ENCODE data around the gene GABRB2. TPM values are rescaled to one million over a fixed set of nuclear protein-coding genes. Genes with fewer than 3 reads are reported as not detected.

GABRB2 gene
- total RNA-seq, 1 experiment from 2014 or later: not detected

DNA sequence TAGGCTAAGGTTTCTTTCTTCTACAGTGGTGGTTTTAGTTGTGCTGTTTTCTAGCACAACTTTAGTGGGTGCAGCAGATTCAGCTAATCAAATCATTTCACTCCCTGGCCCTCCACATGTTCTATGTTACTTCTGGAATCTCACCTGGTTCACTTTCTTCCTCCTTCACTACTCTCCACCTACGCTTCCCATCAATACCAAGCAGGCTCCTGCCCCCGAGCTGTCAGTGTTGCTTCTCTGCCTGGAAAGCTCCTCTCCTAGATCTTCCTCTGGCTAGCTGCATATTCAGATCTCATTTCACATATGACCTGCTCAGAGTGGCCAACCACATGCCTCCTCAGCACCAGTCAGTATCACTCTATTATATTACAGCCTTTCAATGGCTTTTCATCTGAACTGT is 19.6 kb upstream of the GABRB2 start:
- Mint-ChIP-seq H3K4me1 (ENCODE audit: insufficient read depth, unreplicated experiment) (no peaks in the 10 kb centered on the region), H3K4me3 (ENCODE audit: unreplicated experiment) (no peak overlapping the region), H3K27me3 (ENCODE audit: insufficient read depth, unreplicated experiment) (peaks cover 65% of the 10 kb centered on the region), H3K27ac (ENCODE audit: low read depth, unreplicated experiment) (no peak overlapping the region), H3K36me3 (ENCODE audit: insufficient read depth, unreplicated experiment) (no peaks in the 10 kb centered on the region), H3K9me3 (ENCODE audit: unreplicated experiment) (no peaks in the 10 kb centered on the region)
- intact Hi-C loops (cut with micrococcal nuclease): no loop called here
- no TSS peak for BruUV-seq (replicated peaks)
- TF ChIP-seq, protein P1, sequence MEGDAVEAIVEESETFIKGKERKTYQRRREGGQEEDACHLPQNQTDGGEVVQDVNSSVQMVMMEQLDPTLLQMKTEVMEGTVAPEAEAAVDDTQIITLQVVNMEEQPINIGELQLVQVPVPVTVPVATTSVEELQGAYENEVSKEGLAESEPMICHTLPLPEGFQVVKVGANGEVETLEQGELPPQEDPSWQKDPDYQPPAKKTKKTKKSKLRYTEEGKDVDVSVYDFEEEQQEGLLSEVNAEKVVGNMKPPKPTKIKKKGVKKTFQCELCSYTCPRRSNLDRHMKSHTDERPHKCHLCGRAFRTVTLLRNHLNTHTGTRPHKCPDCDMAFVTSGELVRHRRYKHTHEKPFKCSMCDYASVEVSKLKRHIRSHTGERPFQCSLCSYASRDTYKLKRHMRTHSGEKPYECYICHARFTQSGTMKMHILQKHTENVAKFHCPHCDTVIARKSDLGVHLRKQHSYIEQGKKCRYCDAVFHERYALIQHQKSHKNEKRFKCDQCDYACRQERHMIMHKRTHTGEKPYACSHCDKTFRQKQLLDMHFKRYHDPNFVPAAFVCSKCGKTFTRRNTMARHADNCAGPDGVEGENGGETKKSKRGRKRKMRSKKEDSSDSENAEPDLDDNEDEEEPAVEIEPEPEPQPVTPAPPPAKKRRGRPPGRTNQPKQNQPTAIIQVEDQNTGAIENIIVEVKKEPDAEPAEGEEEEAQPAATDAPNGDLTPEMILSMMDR (IDR thresholded peaks at IDR 0.05; ENCODE audit: unreplicated experiment): no peak
- no peak for DNase-seq (ENCODE audit: unreplicated experiment)
- ChIA-PET POLR2A (interaction anchor here (0.7 kb wide), 1 partner anchor 9 kb away, joined by 5 read pairs; no protein-coding TSS in a partner anchor), CTCF (interaction anchor here (1.2 kb wide), 1 partner anchor 285 kb away, joined by 4 read pairs; no protein-coding TSS in a partner anchor)

DNA sequence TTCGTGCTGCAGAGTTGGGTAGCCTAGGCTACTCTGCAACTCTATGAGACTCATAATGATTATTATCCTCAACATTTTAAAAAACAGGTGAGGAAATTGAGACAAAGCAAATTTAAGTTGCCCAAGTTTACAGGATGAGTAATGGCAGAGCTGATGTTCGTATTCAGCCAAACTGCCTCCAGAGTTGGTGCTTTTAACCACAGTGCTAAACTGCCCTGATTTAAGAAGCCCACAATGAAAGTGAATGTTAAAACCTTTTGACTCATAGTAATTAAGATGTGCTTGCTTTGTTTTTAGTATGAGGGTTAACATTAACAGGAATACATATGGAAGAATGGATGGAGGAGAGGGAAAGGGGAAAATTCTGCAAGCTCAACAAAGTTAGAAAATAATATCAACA is 15.9 kb upstream of the GABRB2 start:
- Mint-ChIP-seq H3K4me3 (ENCODE audit: unreplicated experiment) (no peak overlapping the region), H3K4me1 (ENCODE audit: insufficient read depth, unreplicated experiment) (no peaks in the 10 kb centered on the region), H3K9me3 (ENCODE audit: unreplicated experiment) (no peaks in the 10 kb centered on the region), H3K27me3 (ENCODE audit: insufficient read depth, unreplicated experiment) (peaks cover 69% of the 10 kb centered on the region), H3K36me3 (ENCODE audit: insufficient read depth, unreplicated experiment) (no peaks in the 10 kb centered on the region), H3K27ac (ENCODE audit: low read depth, unreplicated experiment) (no peak overlapping the region)
- POLR2A ChIA-PET: no interaction called here
- DNase-seq (ENCODE audit: unreplicated experiment): no peak
- TF ChIP-seq, protein P1 (IDR thresholded peaks at IDR 0.05; ENCODE audit: unreplicated experiment): no peak
- BruUV-seq (replicated peaks): no TSS peak
- intact Hi-C loops (cut with micrococcal nuclease): no loop called here
- CTCF ChIA-PET: interaction anchor here (0.5 to 2.2 kb wide), 3 partner anchors 17 to 1785 kb away, joined by 3 to 15 read pairs (median 4); no protein-coding TSS in a partner anchor

DNA sequence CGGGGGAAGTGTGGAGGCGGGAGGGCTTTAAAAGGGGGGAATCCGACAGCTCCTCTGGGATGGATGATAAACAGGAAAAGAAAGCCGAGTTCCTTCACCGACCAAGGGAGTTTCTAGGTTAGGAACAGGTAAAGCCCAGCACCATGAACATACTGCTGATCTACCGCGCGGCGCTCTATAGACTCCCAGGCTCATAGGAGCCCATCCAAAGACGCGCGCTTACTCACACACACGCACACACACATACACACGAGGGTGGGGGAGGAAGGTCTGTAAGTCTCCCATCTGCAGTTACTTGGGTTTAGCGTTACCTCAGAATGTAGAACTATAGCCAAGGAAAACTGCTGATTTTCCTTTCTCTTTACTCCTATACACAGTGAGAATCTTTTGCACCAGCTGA is 2.6 kb upstream of the GABRB2 start:
- no peak overlapping the region for H3K27ac Mint-ChIP-seq (ENCODE audit: low read depth, unreplicated experiment)
- peaks cover 60% of the 10 kb centered on the region for H3K27me3 Mint-ChIP-seq (ENCODE audit: insufficient read depth, unreplicated experiment)
- intact Hi-C loops (cut with micrococcal nuclease): loop anchor here (5.0 to 10.0 kb wide), 4 partner anchors 303 to 1856 kb away; no protein-coding TSS in a partner anchor
- POLR2A ChIA-PET: no interaction called here
- peaks cover 8% of the 10 kb centered on the region for H3K9me3 Mint-ChIP-seq (ENCODE audit: unreplicated experiment)
- DNase-seq (ENCODE audit: unreplicated experiment): no peak
- CTCF ChIA-PET: interaction anchor here (1.4 kb wide), 1 partner anchor 1041 kb away, joined by 3 read pairs; no protein-coding TSS in a partner anchor
- TF ChIP-seq, protein P1 (IDR thresholded peaks at IDR 0.05; ENCODE audit: unreplicated experiment): no peak
- H3K4me1 Mint-ChIP-seq (ENCODE audit: insufficient read depth, unreplicated experiment): peaks cover 11% of the 10 kb centered on the region
- H3K36me3 Mint-ChIP-seq (ENCODE audit: insufficient read depth, unreplicated experiment): no peaks in the 10 kb centered on the region
- H3K4me3 Mint-ChIP-seq (ENCODE audit: unreplicated experiment): no peak overlapping the region
- BruUV-seq (replicated peaks): no TSS peak

DNA sequence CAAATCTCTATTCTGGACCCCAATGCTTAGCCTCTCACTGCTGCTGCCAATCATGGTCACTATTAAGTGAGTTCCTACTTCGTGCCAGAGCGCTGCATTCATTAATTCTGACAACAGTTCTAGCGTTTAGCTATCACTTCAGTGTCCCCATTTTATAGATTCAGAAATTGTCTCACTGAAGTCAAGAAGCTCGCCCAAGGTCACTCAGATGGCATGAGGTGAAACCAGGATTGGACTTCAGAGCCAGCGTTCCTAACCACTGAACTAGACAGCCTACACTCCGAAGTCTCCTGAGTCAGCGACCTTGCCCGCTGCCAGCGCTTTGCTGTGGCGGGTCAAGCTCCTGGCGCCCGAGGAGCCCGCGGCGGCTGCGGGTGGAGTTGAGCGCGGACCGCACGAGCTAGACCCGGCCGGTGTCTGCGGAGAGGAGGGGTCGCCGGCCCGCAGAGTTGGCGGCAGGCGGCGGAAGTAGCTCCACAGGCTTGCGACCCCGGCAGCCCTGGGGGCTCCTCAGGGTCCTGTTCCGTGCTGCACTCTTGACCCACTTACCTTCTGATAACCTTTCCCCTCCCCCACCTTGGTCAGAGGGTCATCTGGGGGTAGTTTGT is 2.1 kb upstream of the GABRB2 start:
- Mint-ChIP-seq H3K27me3 (ENCODE audit: insufficient read depth, unreplicated experiment) (peaks cover 60% of the 10 kb centered on the region), H3K4me3 (ENCODE audit: unreplicated experiment) (no peak overlapping the region), H3K36me3 (ENCODE audit: insufficient read depth, unreplicated experiment) (no peaks in the 10 kb centered on the region), H3K4me1 (ENCODE audit: insufficient read depth, unreplicated experiment) (peaks cover 11% of the 10 kb centered on the region), H3K27ac (ENCODE audit: low read depth, unreplicated experiment) (no peak overlapping the region), H3K9me3 (ENCODE audit: unreplicated experiment) (peaks cover 8% of the 10 kb centered on the region)
- no TSS peak for BruUV-seq (replicated peaks)
- CTCF ChIA-PET: interaction anchor here (0.6 to 1.4 kb wide), 4 partner anchors 428 to 1799 kb away, joined by 3 to 4 read pairs (median 4); no protein-coding TSS in a partner anchor
- no peak for DNase-seq (ENCODE audit: unreplicated experiment)
- intact Hi-C loops (cut with micrococcal nuclease): loop anchor here (5.0 to 10.0 kb wide), 4 partner anchors 304 to 1856 kb away; no protein-coding TSS in a partner anchor
- TF ChIP-seq, protein P1 (IDR thresholded peaks at IDR 0.05; ENCODE audit: unreplicated experiment): no peak
- POLR2A ChIA-PET: no interaction called here
